NCI-H524 (cell line): ENCODE results near the gene LCE3D.
"Not testable (repeated sequence)": the region's sequence is repeated elsewhere in the genome, so short reads cannot be mapped to it uniquely, and the experiment has no call there.

Experiments used
- DNase-seq, 2 experiments: peaks; one replicate each; lab custom pipeline; 2025; lab: John Stamatoyannopoulos, UW

The LCE3D gene

GRCh38 chr1:152580433-152580832 lies at the start of gene LCE3D:
LCE3D (minus strand) TSS chr1:152580516; CDS start chr1:152579936, 580 bp downstream.
- no peak for DNase-seq

GRCh38 chr1:152626744-152627143 lies 46.4 kb upstream of the LCE3D start:
- DNase-seq: no peak

- DNase-seq: no peak
These were observed 43.0 kb upstream of the LCE3D start for GRCh38 chr1:152623203-152623844.

GRCh38 chr1:152622803-152623202 lies 42.5 kb upstream of the LCE3D start, which contains the start of gene LCE3A:
LCE3A (minus strand) TSS chr1:152623103; CDS start chr1:152623103, 0 bp downstream.
- DNase-seq: no peak

GRCh38 chr1:152621993-152622392 lies 41.7 kb upstream of the LCE3D start:
- no peak for DNase-seq

GRCh38 chr1:152613511-152613910 lies 33.2 kb upstream of the LCE3D start, which contains the start of gene LCE3B:
LCE3B (plus strand) TSS chr1:152613811; CDS start chr1:152613811, 0 bp downstream.
- no peak for DNase-seq

- DNase-seq: no peak
These were observed 19.6 kb upstream of the LCE3D start, which contains the start of gene LCE3C for GRCh38 chr1:152599934-152600333. LCE3C (plus strand) TSS chr1:152600234; CDS start chr1:152600732, 498 bp downstream.

- no peak for DNase-seq
These were observed 16.7 kb upstream of the LCE3D start for GRCh38 chr1:152596986-152597385.

GRCh38 chr1:152585586-152585985 lies 5.3 kb upstream of the LCE3D start:
- no peak for DNase-seq

GRCh38 chr1:152582647-152583046 lies 2.3 kb upstream of the LCE3D start:
- DNase-seq: no peak

GRCh38 chr1:152579526-152579925 lies 790 bp downstream of the LCE3D start:
- not testable (repeated sequence) for DNase-seq

- no peak for DNase-seq
These were observed 3.1 kb downstream of the LCE3D start for GRCh38 chr1:152577168-152577567.

GRCh38 chr1:152566681-152567080 lies 13.6 kb downstream of the LCE3D start, which contains the start of gene LCE3E:
LCE3E (minus strand) TSS chr1:152566780; CDS start chr1:152566208, 572 bp downstream.
- no peak for DNase-seq

- no peak for DNase-seq
These were observed 14.6 kb downstream of the LCE3D start for GRCh38 chr1:152565535-152566215.

GRCh38 chr1:152565115-152565514 lies 15.2 kb downstream of the LCE3D start:
- DNase-seq: no peak

GRCh38 chr1:152548358-152548757 lies 32.0 kb downstream of the LCE3D start:
- not testable (repeated sequence) for DNase-seq

GRCh38 chr1:152546704-152547103 lies 33.6 kb downstream of the LCE3D start:
- DNase-seq: no peak

- DNase-seq: no peak
These were observed 36.5 kb downstream of the LCE3D start for GRCh38 chr1:152543820-152544219.

GRCh38 chr1:152539901-152540300 lies 40.4 kb downstream of the LCE3D start:
- no peak for DNase-seq

GRCh38 chr1:152537496-152537895 lies 42.8 kb downstream of the LCE3D start:
- DNase-seq: no peak

GRCh38 chr1:152535774-152536173 lies 44.5 kb downstream of the LCE3D start:
- DNase-seq: no peak

GRCh38 chr1:152533327-152533938 lies 46.9 kb downstream of the LCE3D start:
- DNase-seq: peak; percentile 41 to 42
